HG03378 (cell line): ENCODE data around the gene NUP160.
"Not testable (repeated sequence)": the region's sequence is repeated elsewhere in the genome, so short reads cannot be mapped to it uniquely, and the experiment has no call there.

Source experiments
- ATAC-seq: cut with Tn5 transposase; IDR thresholded peaks from one replicate; pipeline ENCODE4 v1.9.1; 2021; ENCODE audit warnings: mild to moderate bottlenecking, moderate library complexity; ENCODE audit not compliant: unreplicated experiment

The NUP160 gene

DNA sequence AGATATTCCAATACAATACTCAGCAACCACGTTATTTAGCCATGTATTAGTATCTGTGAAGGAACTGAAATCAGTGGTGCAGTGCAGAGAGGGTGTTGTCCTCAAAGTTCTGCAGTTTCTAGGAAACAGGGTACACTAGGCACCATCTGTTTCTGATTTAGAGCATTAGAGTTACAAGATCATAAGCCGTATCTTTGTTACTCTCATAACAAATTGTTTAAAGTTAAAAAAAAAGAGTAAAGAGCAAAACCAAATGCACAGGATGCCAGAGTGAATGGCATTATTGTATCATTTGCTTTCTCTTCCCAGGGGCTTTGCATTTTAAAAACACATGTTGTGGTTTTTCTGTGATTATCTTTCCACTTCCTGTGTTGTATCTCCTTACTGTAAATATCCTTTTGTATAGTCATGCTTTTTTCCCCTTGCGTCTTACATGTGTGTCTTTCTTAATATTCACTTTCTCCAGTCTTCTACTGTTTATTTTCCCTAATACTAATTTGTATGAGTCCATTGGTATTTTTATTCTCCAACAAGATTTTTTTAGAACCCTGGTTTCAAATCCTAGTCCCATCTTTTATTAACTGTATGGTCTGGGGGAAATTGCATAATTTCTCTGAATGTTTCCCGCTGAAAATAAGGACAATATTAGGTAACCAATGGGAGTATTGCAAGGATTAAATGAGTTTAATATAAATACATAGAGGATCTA is 15.2 kb upstream of the NUP160 start:
- peak; percentile 70 for ATAC-seq

DNA sequence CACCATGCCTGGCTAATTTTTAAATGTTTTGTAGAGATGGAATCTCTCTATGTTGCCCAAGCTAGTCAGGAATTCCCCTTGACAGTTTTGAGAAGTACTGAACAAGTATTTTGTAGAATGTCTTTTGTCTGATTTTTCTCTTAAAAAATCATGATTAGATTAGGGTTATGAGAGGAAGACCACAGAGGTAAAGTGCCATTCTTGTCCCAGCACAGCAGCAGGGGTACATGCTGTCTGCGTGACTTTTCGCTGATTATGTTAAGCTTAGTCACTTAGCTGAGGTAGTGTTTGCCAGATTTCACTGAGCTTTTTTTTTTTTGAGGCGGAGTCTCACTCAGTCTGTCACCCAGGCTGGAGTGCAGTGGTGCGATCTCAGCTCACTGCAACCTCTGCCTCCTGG is 13.6 kb upstream of the NUP160 start:
- no peak for ATAC-seq

DNA sequence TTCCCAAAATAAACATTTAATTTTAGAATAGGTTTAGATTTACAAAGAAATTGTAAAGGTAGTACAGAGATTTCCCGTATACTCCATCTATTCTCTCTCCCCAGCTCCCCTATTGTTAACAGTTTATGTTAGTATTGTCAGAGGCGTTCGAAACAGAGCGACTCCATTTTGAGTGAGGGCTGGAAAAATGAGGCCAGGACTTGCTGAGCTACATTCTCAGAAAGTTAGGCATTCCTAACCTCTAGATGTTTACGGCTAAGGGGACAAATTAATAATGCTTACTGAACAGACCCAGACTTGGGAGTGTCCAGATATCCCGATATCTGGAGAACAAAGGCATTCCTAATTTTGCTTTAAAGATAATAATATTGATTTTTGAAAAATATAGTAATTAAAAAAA is 12.4 kb upstream of the NUP160 start:
- ATAC-seq, result no peak

DNA sequence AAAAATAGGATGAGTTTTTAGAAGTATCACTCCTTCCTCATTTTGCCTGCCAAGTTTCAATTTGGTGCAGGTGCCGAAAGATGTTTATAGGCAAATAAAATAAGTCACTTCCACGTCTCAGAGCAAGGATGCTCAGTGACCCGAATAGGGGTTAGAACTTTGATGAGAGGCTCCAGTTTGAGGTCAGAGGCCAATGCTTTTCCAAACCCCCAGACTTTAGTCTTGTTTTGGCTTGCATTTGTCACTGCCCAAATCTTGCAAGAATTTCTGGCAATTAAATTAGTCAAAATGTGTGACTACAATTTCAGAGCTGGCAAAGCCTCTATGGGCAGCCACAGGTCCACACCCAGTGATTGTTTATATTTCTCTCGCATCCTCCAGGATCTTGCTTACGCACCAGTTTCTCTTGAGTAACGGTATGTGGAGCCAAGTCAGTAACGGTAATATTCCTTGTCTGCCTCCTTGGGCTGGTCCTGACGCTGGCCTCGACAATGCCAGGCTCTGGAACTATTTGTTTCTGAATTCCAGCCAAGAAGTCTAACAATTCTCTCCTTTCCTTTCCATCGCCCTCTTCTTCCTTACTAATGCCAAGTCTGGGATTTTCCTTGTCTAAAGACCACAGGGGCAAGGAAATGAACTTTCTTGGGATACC is 9.9 kb upstream of the NUP160 start:
- ATAC-seq, result no peak

DNA sequence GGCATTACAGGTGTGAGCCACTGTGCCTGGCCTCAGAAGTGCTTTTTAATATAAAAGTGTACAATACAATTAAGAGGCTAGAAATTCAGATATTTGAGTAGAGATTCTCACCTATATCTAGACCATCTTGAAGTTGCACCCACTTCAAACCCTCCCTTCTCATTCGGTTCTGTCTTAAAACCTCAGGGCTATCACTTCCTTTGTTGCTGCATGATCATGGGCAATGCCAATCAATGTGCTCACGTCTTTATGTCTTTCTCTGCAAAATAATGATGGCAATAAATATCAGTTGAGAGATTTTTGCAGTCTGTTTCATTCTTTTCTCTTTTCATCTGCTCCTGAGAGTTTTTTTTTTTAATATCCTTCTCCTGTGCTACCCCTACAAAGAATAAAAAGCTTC is 9.3 kb upstream of the NUP160 start:
- no peak for ATAC-seq

GRCh38 chr11:47856186-47856585 is 8.0 kb upstream of the NUP160 start:
- ATAC-seq, result no peak

DNA sequence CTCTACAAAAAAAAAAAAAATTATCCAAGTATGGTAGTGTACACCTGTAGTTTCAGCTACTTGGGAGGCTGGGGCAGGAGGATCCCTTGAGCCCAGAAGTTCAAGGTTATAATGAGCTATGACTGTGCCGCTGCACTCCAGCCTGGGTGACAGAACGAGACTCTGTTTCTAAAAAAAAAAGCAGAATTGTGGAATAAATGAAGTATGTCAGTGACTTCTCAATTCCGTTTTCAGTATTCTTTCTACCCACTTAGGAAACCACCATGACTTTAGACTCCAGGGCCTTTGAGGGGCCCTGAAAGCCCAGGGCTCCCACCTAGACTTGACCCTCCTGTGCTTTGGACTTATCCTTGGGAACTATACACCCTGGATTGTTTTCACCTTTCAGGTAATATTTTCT is 6.5 kb upstream of the NUP160 start:
- peak; percentile 57 for ATAC-seq

DNA sequence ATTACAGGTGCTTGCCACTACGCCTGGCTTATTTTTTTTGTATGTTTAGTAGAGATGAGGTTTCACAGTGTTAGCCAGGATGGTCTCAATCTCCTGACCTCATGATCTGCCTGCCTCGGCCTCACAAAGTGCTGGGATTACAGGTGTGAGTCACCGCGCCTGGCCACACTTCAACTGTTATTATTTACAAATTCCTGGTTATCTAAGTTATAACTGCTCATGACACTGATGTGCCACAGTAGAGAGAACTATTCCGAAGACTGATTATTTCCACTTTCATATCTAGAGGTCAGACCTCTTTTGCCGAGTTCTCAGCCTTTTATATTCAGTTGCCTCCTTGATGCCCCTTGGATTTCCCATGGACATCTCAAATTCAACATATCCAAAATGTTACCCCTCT is 3.9 kb upstream of the NUP160 start:
- no peak for ATAC-seq

GRCh38 chr11:47850337-47850736 is 2.2 kb upstream of the NUP160 start:
- peak; percentile 49 for ATAC-seq

DNA sequence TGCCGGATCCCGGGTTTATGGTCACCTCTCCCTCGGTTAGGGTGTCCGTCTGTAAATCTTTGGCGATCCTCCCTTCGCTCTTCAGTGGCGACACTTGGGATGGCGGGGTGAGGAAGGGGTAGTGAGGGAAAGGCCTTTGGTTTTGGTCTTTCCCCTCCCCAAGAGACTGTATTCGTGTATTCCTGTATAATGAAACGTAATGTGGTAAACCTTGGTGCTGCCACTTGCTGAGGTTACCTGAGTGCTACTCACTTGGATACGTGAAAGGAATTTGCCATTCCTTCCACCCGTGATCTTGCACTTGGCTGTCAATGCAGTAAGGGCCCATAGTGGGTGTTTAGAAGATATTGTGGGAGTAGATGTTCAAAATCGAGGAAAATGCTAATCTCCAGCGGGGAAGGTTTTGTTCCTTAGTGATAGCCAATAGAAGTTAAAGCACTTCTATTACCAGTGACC is 578 bp upstream of the NUP160 start:
- ATAC-seq, result peak; percentile 10

GRCh38 chr11:47847537-47847891 is 636 bp downstream of the NUP160 start:
- no peak for ATAC-seq

DNA sequence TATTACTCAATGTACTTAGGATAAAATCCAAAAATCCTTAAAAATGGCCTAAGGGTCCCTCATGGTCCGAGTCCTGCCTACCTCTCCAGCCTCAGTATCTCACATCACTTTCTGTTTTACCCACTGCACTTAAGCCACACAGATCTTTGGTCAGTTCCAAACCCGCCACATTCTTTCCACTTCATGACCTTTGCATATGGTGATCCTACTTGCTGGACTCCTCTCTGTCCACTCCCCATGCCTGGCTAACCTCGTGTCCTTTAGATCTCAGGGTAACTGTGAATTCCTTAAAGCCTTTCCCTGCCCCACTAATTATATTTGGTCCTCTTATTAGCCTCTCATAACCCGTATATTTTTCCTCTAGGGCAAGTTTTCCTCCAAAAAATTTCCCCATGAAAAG is 1.2 kb downstream of the NUP160 start:
- no peak for ATAC-seq

DNA sequence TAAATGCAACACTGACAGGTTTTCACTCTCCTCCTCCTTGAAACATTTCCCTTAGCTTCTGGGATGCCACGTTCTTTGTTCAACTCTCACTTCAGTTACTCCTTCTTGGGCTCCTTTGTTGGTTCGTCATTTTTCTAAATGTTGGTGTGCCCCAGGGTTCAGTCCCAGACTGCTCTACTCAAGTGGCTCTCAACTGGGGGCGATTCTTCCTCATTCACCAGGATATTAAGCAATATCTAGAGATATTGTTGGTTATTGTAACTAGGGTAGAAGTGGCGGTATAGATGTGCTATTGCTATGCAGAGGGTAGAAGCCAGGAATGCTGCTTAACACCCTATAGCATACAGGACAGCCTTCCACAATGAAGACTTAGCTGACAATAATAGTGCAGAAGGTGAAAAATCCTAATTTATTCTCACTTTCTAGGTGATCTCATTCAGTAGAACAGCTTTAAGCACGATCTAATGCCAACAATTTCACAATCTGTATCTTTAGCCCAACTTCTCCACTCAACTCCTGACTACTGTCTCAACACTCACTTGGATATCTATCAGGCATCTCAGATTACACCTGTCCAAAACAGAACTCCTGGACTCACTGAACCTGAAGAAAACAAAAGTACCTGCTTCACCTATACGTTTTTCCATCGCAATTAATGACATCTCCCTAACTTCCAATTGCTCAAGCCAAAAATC is 4.6 kb downstream of the NUP160 start:
- ATAC-seq, result no peak

DNA sequence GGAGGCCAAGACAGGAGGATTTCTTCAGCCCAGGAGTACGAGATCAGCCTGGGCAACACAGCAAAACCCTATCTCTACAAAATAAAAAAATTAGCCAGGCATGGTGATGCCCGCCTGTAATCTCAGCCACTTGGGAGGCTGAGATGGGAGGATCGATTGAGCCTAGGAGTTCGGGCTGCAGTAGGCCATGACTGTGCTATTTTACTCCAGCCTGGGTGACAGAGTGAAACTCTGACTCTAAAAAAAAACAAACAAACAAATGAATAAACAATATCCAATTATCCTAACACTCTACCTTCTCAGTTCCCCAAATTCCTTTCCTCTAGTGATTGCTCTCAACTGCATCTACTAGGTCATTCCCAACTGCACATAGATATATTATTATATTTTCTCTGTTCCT is 5.4 kb downstream of the NUP160 start:
- ATAC-seq, result no peak

DNA sequence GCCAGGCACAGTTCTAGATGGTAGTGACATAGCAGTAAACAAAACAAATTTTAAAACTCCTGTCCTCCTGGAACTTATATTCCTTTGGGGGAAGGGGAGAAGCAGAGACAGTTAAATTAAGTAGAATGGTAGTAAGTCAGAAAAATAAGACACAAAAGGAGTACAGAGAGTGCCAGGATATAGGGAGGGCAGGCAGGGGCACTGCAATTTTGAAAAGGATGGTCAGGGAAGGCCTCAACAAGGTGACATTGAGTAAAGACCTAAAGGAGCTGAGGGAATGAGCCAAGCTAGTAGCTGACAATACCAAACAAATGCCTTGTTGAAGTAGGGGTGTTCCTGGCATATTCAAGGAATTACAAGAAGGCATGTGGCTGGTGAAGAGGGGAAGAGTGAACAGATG is 10.2 kb downstream of the NUP160 start:
- no peak for ATAC-seq

DNA sequence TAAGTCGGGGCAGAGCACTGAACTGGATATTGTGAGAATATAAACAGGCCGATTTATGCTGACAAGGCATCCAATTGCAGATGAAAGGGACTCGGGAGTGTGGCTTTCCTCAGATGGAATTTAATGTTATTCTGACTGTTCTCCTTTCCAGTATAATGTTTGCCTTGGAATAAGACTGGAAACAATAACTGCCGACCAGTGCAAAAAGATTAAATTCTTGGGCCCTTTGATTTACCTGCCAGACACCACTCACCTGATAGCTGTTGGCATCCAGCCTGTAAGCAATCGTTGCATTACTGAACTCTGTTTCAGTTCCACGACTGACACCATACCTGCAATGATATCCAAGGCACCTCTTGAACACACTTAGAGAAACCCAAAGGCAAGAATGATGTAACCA is 10.9 kb downstream of the NUP160 start:
- no peak for ATAC-seq

DNA sequence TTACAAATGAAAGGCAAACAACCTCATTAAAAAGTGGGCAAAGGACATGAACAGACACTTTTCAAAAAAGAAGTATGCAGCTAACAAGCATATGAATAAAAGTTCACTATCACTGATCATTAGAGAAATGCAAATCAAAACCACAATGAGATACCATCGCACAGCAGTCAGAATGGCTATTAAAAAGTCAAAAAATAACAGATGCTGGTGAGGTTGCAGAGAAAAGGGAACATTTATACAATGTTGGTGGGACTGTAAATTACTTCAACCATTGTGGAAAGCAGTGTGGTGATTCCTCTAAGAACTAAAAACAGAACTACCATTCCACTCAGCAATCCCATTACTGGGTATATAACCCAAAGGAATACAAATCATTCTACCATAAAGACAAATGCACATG is 18.1 kb downstream of the NUP160 start:
- ATAC-seq, result not testable (repeated sequence)

GRCh38 chr11:47828284-47828683 is 19.9 kb downstream of the NUP160 start:
- ATAC-seq, result no peak

DNA sequence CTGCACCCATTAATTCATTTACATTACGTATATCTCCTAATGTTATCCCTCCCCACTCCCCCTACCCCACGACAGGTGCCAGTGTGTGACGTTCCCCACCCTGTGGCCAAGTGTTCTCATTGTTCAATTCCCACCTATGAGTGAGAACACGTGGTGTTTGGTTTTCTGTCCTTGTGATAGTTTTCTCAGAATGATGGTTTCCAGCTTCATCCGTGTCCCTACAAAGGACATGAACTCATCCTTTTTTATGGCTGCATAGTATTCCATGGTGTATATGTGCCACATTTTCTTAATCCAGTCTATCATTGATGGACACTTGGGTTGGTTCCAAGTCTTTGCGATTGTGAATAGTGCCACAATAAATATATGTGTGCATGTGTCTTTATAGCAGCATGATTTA is 25.5 kb downstream of the NUP160 start:
- ATAC-seq, result not testable (repeated sequence)

DNA sequence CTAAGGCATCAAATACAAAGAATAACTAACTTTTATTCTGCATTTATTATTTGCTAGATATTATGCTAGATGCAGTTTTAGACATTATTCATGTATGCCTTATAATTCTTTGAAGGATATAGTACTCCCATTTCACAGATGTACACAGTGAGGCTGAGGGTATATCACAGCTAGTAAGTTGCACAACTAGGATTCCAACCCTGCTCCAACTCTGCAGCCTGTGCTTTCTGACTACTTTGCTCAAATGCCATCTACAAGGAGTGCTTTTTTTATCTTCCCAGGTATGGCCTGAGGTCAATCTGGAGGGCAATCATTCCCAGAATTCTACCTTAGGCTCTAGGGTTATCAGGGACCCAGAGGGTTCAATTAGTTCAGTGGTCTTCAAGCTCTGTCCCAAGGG is 28.4 kb downstream of the NUP160 start:
- no peak for ATAC-seq

- ATAC-seq, result no peak
Measured at GRCh38 chr11:47800759-47801158, 47.4 kb downstream of the NUP160 start.

- ATAC-seq, result no peak
Measured at GRCh38 chr11:47797633-47798032, 50.5 kb downstream of the NUP160 start.
